Activated T-helper 17 cell treated with anti-CD3 and anti-CD28 coated beads, Interleukin-2, amount 50 U/mL, for 72 hours (primary cell): ENCODE data around the gene PYROXD2. TPM values are rescaled to one million over a fixed set of nuclear protein-coding genes. Genes with fewer than 3 reads are reported as not detected.

ENCODE experiments used
- ATAC-seq: fragments of 150-1000 bp; cut with Tn5 transposase; replicated peaks from 2 replicates; pipeline ENCODE4 v1.10.0; 2021; ENCODE audit warnings: mild to moderate bottlenecking, moderate library complexity
- H3K27ac Mint-ChIP-seq: one replicate; pipeline ENCODE4 v1.8.0; 2022; ENCODE audit warnings: mixed read lengths
- H3K27me3 Mint-ChIP-seq: one replicate; pipeline ENCODE4 v1.8.0; 2022; ENCODE audit warnings: mixed read lengths
- H3K36me3 Mint-ChIP-seq: one replicate; pipeline ENCODE4 v1.8.0; 2022; ENCODE audit warnings: low read depth, mild to moderate bottlenecking, mixed read lengths
- H3K4me1 Mint-ChIP-seq: one replicate; pipeline ENCODE4 v1.8.0; 2022; ENCODE audit warnings: mixed read lengths
- H3K4me3 Mint-ChIP-seq: one replicate; pipeline ENCODE4 v1.8.0; 2022; ENCODE audit warnings: mild to moderate bottlenecking, mixed read lengths
- H3K9me3 Mint-ChIP-seq: one replicate; pipeline ENCODE4 v1.8.0; 2022; ENCODE audit warnings: mixed read lengths
- total RNA-seq, 2 donors: library from RNA; stranded (reverse); gene quantifications; one replicate each; pipeline ENCODE4 v1.2.3, GENCODE V29; 2022

Gene PYROXD2
- total RNA-seq, 2 donors from 2014 or later: 5.1 to 7.0 TPM

DNA sequence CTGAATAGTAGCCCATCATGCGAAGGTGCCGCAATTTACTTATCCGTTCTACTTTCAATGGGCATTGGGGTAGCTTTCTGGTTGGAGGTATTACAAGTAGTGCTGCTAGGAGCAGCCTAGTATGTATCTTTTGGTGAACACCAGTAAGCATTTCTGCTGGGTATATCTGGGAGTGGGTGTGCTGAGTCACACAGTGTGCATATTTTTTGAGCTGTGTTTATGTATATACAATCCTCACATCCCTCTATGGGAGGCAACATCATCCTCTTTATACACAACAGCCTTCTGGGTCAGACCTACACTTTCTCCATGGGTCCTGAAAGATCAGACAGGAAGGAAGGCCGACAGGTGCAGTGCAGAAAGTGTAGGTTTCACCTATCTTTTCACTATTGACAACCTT, 36.3 kb downstream of the PYROXD2 start:
- Mint-ChIP-seq H3K9me3 (no peaks in the 10 kb centered on the region), H3K4me3 (no peak overlapping the region)
- no peak for ATAC-seq

DNA sequence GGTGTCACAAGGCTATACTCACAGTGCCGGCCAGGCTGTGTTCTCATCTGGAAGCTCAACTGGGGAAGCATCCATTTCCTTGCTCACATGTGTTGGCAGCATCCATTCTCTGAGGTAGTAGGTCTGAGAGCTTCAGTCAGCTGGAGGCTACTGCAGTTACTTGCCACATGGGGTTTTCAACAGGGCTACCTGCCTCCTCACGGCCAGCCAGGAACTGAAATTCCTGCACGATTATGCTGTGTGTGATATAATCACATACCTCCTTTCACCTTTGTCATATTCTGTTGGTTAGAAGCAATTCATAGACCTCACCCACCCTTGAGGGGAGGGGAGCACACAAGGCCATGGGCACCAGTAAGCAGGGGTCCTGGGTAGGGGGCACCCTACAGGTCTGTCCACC, 37.4 kb downstream of the PYROXD2 start:
- H3K27ac Mint-ChIP-seq: no peak overlapping the region
- ATAC-seq: no peak
- H3K9me3 Mint-ChIP-seq: no peaks in the 10 kb centered on the region
- H3K27me3 Mint-ChIP-seq: peaks cover 11% of the 10 kb centered on the region
- no peak overlapping the region for H3K4me3 Mint-ChIP-seq
- no peaks in the 10 kb centered on the region for H3K36me3 Mint-ChIP-seq
- no peaks in the 10 kb centered on the region for H3K4me1 Mint-ChIP-seq

More for the DNA sequence above, 36.3 kb downstream of the PYROXD2 start:
- Mint-ChIP-seq H3K27me3 (peaks cover 11% of the 10 kb centered on the region), H3K27ac (no peak overlapping the region), H3K36me3 (no peaks in the 10 kb centered on the region), H3K4me1 (no peaks in the 10 kb centered on the region)

- H3K4me3 Mint-ChIP-seq: no peak overlapping the region
- no peak overlapping the region for H3K27ac Mint-ChIP-seq
- no peaks in the 10 kb centered on the region for H3K36me3 Mint-ChIP-seq
- H3K9me3 Mint-ChIP-seq: no peaks in the 10 kb centered on the region
- H3K4me1 Mint-ChIP-seq: no peaks in the 10 kb centered on the region
- peaks cover 11% of the 10 kb centered on the region for H3K27me3 Mint-ChIP-seq
- no peak for ATAC-seq
Measured at GRCh38 chr10:98377001-98377400, 38.0 kb downstream of the PYROXD2 start.

DNA sequence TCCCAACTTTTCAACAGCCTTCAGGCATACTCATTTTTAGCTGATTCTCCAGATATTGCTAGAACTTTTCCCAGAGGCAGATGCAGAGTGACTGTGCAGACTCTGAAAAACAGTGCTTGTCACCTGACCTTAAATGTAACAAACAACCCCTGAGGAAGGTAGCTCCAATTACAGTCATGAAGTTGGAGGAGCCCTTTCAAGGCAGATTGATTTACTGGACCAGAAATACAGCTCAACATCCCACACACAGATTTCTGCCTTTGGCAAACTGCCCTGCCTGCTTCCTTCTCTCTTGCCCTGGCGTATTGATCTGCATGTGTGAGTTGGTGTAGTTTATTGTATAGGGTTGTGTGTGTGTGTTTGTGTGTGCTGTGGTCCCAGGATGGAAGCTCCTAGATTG, 38.5 kb downstream of the PYROXD2 start:
- H3K36me3 Mint-ChIP-seq: no peaks in the 10 kb centered on the region
- H3K27me3 Mint-ChIP-seq: peaks cover 11% of the 10 kb centered on the region
- H3K4me1 Mint-ChIP-seq: no peaks in the 10 kb centered on the region
- ATAC-seq: no peak
- no peak overlapping the region for H3K27ac Mint-ChIP-seq
- H3K9me3 Mint-ChIP-seq: no peaks in the 10 kb centered on the region
- H3K4me3 Mint-ChIP-seq: no peak overlapping the region

GRCh38 chr10:98374217-98374985, 40.6 kb downstream of the PYROXD2 start:
- no peak overlapping the region for H3K4me3 Mint-ChIP-seq
- H3K9me3 Mint-ChIP-seq: no peaks in the 10 kb centered on the region
- no peaks in the 10 kb centered on the region for H3K4me1 Mint-ChIP-seq
- H3K27ac Mint-ChIP-seq: no peak overlapping the region
- H3K27me3 Mint-ChIP-seq: peaks cover 11% of the 10 kb centered on the region
- H3K36me3 Mint-ChIP-seq: no peaks in the 10 kb centered on the region
- no peak for ATAC-seq

DNA sequence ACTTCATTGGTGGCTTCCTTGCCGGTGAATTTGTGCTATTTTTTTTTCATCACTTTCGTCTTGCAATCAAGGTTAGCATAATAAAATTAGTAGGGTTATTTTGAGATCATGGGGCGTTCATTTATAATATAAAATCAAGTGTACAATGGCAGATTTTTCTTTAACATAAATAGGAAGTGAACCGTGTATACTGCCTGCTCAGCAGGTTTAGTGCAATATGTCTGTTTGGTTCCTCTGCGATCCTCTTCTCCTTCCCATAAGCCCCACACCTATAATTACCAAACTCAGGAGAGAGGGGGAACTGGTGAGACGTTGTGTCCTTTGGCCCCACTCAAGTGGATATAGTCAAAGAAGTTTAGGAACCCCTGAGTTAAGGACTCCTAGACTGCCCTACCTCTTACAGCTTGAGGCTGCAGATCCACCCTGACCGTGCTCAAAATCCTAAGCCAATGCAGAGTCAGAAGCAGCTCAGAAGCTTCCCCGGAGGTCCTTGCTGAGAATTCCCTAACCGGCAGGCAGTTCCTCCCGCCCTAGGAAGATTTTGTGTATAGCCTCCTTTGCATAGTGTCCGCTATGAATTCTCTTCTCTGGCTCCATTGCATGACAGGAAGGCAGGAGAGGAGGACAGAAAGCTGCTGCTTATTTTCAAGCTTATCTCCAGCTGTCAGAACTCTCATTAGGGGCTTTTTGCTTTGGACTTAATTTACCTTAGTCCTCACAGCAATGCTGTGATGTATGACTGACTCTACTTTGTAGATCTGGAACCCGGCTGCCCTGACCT, 41.5 kb downstream of the PYROXD2 start:
- no peaks in the 10 kb centered on the region for H3K9me3 Mint-ChIP-seq
- H3K4me1 Mint-ChIP-seq: no peaks in the 10 kb centered on the region
- H3K4me3 Mint-ChIP-seq: no peak overlapping the region
- H3K27me3 Mint-ChIP-seq: peaks cover 12% of the 10 kb centered on the region
- ATAC-seq: no peak
- no peak overlapping the region for H3K27ac Mint-ChIP-seq
- no peaks in the 10 kb centered on the region for H3K36me3 Mint-ChIP-seq

DNA sequence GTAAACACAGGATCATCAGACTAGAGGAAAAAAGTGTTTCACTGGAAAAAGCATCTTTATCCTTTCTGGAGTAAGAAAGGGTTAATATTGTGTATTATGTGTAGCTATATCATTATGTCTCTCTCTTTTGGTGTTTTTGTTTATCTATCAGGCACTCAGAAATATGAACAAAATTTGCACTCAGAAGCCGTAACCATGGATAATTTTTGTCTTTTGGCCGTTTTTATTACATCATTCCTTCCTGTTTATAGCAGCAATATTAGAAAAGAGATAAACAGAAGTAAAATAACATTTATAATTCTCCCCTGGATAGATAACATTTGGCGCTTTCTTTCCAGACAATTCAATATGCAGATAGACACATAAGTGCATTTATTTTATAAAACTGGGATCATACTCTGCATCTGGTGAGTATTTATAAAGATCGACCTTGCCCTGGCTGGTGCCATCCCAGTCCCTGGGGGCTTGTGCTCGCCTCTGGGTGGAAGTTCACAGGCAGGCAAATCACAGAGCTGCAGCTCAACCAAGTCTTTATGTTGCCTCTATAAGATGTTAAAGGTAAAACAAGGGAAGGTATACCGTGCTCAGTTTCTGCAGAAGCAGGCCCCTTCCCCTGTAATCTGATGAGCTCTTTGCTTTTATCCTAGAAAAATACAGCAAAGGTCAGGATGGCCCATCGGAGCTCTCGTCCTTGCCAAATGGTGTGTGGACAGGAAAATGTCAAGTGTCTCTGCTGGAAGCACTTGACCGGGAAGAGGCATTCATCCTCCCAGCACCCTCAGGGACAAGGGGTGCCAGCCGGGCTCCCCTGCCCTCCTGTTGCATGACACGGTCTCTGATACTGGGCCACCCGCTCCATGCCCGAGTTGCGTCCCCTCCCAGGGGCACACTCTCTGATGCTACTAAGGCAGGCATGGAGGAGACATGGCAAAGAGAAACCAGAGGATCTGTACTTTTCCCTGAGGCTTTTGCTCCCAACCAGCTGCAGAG, 43.9 kb downstream of the PYROXD2 start:
- no peaks in the 10 kb centered on the region for H3K9me3 Mint-ChIP-seq
- H3K27ac Mint-ChIP-seq: no peak overlapping the region
- no peak for ATAC-seq
- no peaks in the 10 kb centered on the region for H3K36me3 Mint-ChIP-seq
- H3K4me1 Mint-ChIP-seq: no peaks in the 10 kb centered on the region
- H3K4me3 Mint-ChIP-seq: no peak overlapping the region
- peaks cover 15% of the 10 kb centered on the region for H3K27me3 Mint-ChIP-seq

- no peak overlapping the region for H3K27ac Mint-ChIP-seq
- no peak for ATAC-seq
- peaks cover 10% of the 10 kb centered on the region for H3K27me3 Mint-ChIP-seq
- H3K9me3 Mint-ChIP-seq: no peaks in the 10 kb centered on the region
- H3K36me3 Mint-ChIP-seq: no peaks in the 10 kb centered on the region
- no peaks in the 10 kb centered on the region for H3K4me1 Mint-ChIP-seq
- H3K4me3 Mint-ChIP-seq: no peak overlapping the region
Measured at GRCh38 chr10:98369801-98370200, 45.2 kb downstream of the PYROXD2 start.

GRCh38 chr10:98368644-98369043, 46.3 kb downstream of the PYROXD2 start:
- Mint-ChIP-seq H3K4me3 (no peak overlapping the region), H3K27me3 (peaks cover 4% of the 10 kb centered on the region), H3K4me1 (no peaks in the 10 kb centered on the region), H3K36me3 (no peaks in the 10 kb centered on the region), H3K9me3 (no peaks in the 10 kb centered on the region), H3K27ac (no peak overlapping the region)
- no peak for ATAC-seq

DNA sequence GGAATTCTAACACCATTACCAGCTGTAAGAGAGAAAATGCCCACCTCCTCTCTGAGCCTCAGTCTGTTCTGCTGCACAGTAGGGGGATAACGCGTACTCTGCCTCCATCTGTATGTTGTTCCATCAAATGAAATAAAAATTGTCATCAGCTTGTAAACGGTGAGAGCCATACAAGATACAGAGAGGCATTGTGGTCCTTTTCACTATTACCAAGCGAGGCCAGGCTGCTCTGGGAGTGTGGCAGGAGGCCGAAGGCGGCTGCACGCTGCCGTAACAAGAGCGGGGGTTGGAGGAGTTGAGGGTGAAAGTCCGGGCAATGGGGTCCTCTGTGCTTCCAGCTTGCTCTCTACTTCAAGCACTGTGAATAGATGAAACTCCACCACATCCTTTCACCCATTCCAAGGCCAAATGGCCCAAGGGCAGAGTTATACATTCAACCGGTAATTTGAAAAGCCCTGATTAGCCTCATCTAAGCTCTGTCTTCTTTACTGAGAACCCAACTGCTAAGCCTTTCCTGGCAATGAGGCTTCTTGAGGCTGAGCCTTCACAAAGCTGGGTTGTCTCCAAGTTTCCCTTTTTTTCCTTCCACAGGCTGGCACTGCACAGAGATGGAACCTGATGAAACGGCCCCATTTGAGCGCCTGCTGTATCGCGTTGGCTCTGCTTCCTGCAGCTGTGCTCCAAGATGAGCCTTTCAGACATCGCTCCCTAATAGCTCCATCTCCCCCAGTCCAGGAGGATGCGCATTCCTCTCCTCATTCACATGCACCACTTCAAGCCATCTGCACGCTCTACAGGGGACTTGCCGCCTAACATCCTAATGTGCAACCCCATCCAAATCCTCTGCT, 47.2 kb downstream of the PYROXD2 start:
- H3K4me1 Mint-ChIP-seq: no peaks in the 10 kb centered on the region
- no peaks in the 10 kb centered on the region for H3K9me3 Mint-ChIP-seq
- H3K36me3 Mint-ChIP-seq: no peaks in the 10 kb centered on the region
- H3K4me3 Mint-ChIP-seq: no peak overlapping the region
- no peak overlapping the region for H3K27ac Mint-ChIP-seq
- H3K27me3 Mint-ChIP-seq: peaks cover 4% of the 10 kb centered on the region
- ATAC-seq: no peak

GRCh38 chr10:98366062-98366530, 48.9 kb downstream of the PYROXD2 start:
- Mint-ChIP-seq H3K4me3 (no peak overlapping the region), H3K36me3 (no peaks in the 10 kb centered on the region), H3K4me1 (peaks cover 5% of the 10 kb centered on the region), H3K27ac (no peak overlapping the region), H3K27me3 (peaks cover 4% of the 10 kb centered on the region), H3K9me3 (no peaks in the 10 kb centered on the region)
- no peak for ATAC-seq

DNA sequence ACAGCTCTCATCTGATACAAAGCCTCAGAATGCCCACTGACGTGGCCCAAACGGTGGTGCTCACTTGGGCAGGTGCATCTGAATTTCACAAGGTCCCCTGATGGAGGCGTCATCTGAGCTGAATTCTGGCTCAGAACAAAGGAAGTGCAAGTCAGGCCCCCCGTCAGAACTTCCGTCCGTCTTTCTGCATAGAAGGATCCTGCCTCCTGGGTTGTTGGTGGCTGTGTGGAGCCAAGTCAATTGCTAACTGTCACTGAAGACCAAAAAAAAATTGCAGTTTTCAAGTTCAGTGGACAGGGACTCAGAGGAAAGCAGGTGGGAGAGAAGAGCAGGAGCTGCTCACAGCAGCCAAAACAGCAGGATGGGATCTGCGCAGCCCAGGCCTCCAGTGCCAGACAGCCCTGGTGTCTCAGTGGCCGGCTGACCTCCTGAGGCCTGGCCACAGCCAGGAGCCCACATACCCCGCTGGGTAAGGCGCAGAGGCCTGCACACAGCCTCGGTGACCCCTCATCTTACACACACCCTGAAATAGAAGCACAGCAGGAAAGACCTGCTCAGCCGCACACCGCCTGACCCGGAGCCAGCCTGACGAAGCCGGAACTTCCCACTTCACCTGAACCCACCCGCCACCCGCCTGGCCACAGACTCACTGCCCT, 49.4 kb downstream of the PYROXD2 start:
- Mint-ChIP-seq H3K9me3 (no peaks in the 10 kb centered on the region), H3K4me3 (no peak overlapping the region)

GRCh38 chr10:98364432-98365102, 50.4 kb downstream of the PYROXD2 start:
- Mint-ChIP-seq H3K27ac (no peak overlapping the region), H3K4me3 (no peak overlapping the region), H3K27me3 (peaks cover 6% of the 10 kb centered on the region), H3K9me3 (no peaks in the 10 kb centered on the region), H3K36me3 (no peaks in the 10 kb centered on the region), H3K4me1 (peaks cover 5% of the 10 kb centered on the region)
- ATAC-seq: no peak

More for the DNA sequence above, 49.4 kb downstream of the PYROXD2 start:
- Mint-ChIP-seq H3K27me3 (peaks cover 4% of the 10 kb centered on the region), H3K27ac (no peak overlapping the region), H3K36me3 (no peaks in the 10 kb centered on the region), H3K4me1 (peaks cover 5% of the 10 kb centered on the region)
- ATAC-seq: no peak
